Activated CD4-positive, alpha-beta T cell treated with anti-CD3 and anti-CD28 coated beads, Interleukin-2, Interleukin-6, amounts not matched to agents 100 ng/mL and 50 ng/mL, durations not matched to agents 16 hours and 8 hours (primary cell): ENCODE results near the gene NFKBIE.

ENCODE experiments used
- DNase-seq: peaks from one replicate; pipeline ENCODE4 v3.0.0-alpha.2; 2020

The NFKBIE gene

GRCh38 chr6:44224029-44224964 is 41.1 kb downstream of the NFKBIE start:
- DNase-seq: no peak

- peak; percentile 90 for DNase-seq
These were observed 41.9 kb downstream of the NFKBIE start, which contains the start of gene SLC29A1 for GRCh38 chr6:44223319-44224028. SLC29A1 (plus strand) TSS chr6:44223595; CDS start chr6:44227314, 3,719 bp downstream.

GRCh38 chr6:44222486-44223318 is 42.6 kb downstream of the NFKBIE start:
- DNase-seq: no peak

- no peak for DNase-seq
These were observed 43.4 kb downstream of the NFKBIE start for GRCh38 chr6:44221961-44222335.

GRCh38 chr6:44221291-44221960 is 43.9 kb downstream of the NFKBIE start:
- DNase-seq: peak; percentile 87

GRCh38 chr6:44220913-44221290 is 44.4 kb downstream of the NFKBIE start:
- DNase-seq: no peak

- DNase-seq: no peak
These were observed 45.3 kb downstream of the NFKBIE start for GRCh38 chr6:44219815-44220784.

GRCh38 chr6:44219053-44219814 is 46.1 kb downstream of the NFKBIE start:
- DNase-seq: peak; percentile 25

- no peak for DNase-seq
These were observed 47.8 kb downstream of the NFKBIE start for GRCh38 chr6:44217332-44218143.

- DNase-seq: no peak
These were observed 48.5 kb downstream of the NFKBIE start, which contains the start of gene MYMX for GRCh38 chr6:44216677-44217331. MYMX (plus strand) TSS chr6:44216926; CDS start chr6:44217472, 546 bp downstream.

- no peak for DNase-seq
These were observed 51.0 kb downstream of the NFKBIE start for GRCh38 chr6:44214307-44214706.

- DNase-seq: no peak
These were observed 54.1 kb downstream of the NFKBIE start for GRCh38 chr6:44211284-44211683.
